H9 (cell line): ENCODE data around the gene VWA1. TPM values are rescaled to one million over a fixed set of nuclear protein-coding genes. Genes with fewer than 3 reads are reported as not detected.
"Not testable (repeated sequence)": the region's sequence is repeated elsewhere in the genome, so short reads cannot be mapped to it uniquely, and the experiment has no call there.

ENCODE experiments used
- DNase-seq: peaks from one replicate; pipeline ENCODE4 v3.0.0-alpha.2; 2017
- H2AFZ ChIP-seq: one replicate; pipeline ENCODE4 v1.6.1; 2013; ENCODE audit warnings: mild to moderate bottlenecking, low read length, control low read depth, moderate library complexity
- H2AK5ac ChIP-seq: 2 replicates; pipeline ENCODE4 v1.6.1; 2013; ENCODE audit warnings: low read length, control low read depth, mixed read lengths; ENCODE audit not compliant: insufficient read length
- H2BK120ac ChIP-seq: one replicate; pipeline ENCODE4 v1.6.1; 2013; ENCODE audit warnings: low read depth, mild to moderate bottlenecking, low read length, control low read depth, inconsistent platforms; ENCODE audit not compliant: poor library complexity, severe bottlenecking
- H2BK12ac ChIP-seq: 2 replicates; pipeline ENCODE4 v1.6.1; 2013; ENCODE audit warnings: low read length, control low read depth, mixed read lengths, low read depth; ENCODE audit not compliant: insufficient read length
- H2BK15ac ChIP-seq: 2 replicates; pipeline ENCODE4 v1.6.1; 2013; ENCODE audit warnings: low read depth, low read length, control low read depth
- H2BK20ac ChIP-seq: one replicate; pipeline ENCODE4 v1.6.1; 2013; ENCODE audit warnings: low read depth, mild to moderate bottlenecking, low read length, control low read depth, inconsistent platforms; ENCODE audit not compliant: poor library complexity, severe bottlenecking
- H2BK5ac ChIP-seq: 2 replicates; pipeline ENCODE4 v1.6.1; 2013; ENCODE audit warnings: low read length, control low read depth, mixed read lengths; ENCODE audit not compliant: insufficient read length
- H3K14ac ChIP-seq: 2 replicates; pipeline ENCODE4 v1.6.1; 2013; ENCODE audit warnings: low read length, control low read depth; ENCODE audit not compliant: insufficient read depth
- H3K18ac ChIP-seq: 2 replicates; pipeline ENCODE4 v1.6.1; 2013; ENCODE audit warnings: low read depth, mild to moderate bottlenecking, mixed read lengths, low read length, control low read depth; ENCODE audit not compliant: insufficient read length
- H3K23ac ChIP-seq: 2 replicates; pipeline ENCODE4 v1.6.1; 2013; ENCODE audit warnings: low read length, control low read depth, mixed read lengths, low read depth; ENCODE audit not compliant: insufficient read length
- H3K23me2 ChIP-seq: 2 replicates; pipeline ENCODE4 v1.6.1; 2013; ENCODE audit warnings: low read depth, mild to moderate bottlenecking, mixed read lengths, low read length, control low read depth; ENCODE audit not compliant: insufficient read length, poor library complexity, severe bottlenecking
- H3K27ac ChIP-seq: 2 replicates; pipeline ENCODE4 v1.5.1; 2013; ENCODE audit warnings: low read length, control low read depth, mixed read lengths, low read depth; ENCODE audit not compliant: insufficient read length
- H3K27me3 ChIP-seq: 2 replicates; pipeline ENCODE4 v1.6.1; 2013; ENCODE audit warnings: low read length, control low read depth, inconsistent platforms; ENCODE audit not compliant: insufficient read depth
- H3K4ac ChIP-seq: 2 replicates; pipeline ENCODE4 v1.6.1; 2013; ENCODE audit warnings: low read depth, mild to moderate bottlenecking, control low read depth, inconsistent platforms, low read length, moderate library complexity
- H3K4me1 ChIP-seq: 2 replicates; pipeline ENCODE4 v1.6.1; 2013; ENCODE audit warnings: low read length, control low read depth, inconsistent platforms; ENCODE audit not compliant: insufficient read depth
- H3K4me2 ChIP-seq: 2 replicates; pipeline ENCODE4 v1.6.1; 2013; ENCODE audit warnings: low read length, control low read depth, mixed read lengths; ENCODE audit not compliant: insufficient read length, insufficient read depth
- H3K56ac ChIP-seq: 2 replicates; pipeline ENCODE4 v1.6.1; 2013; ENCODE audit warnings: low read depth, mild to moderate bottlenecking, mixed read lengths, low read length, control low read depth; ENCODE audit not compliant: insufficient read length
- H3K79me1 ChIP-seq: 2 replicates; pipeline ENCODE4 v1.6.1; 2013; ENCODE audit warnings: low read depth, mild to moderate bottlenecking, moderate library complexity, low read length, control low read depth, inconsistent platforms; ENCODE audit not compliant: insufficient read depth, poor library complexity, severe bottlenecking
- H3K79me2 ChIP-seq: 2 replicates; pipeline ENCODE4 v1.6.1; 2013; ENCODE audit warnings: low read length, control low read depth, inconsistent platforms; ENCODE audit not compliant: insufficient read depth
- H3K9ac ChIP-seq: 2 replicates; pipeline ENCODE4 v1.6.1; 2013; ENCODE audit warnings: low read length, control low read depth, mixed read lengths; ENCODE audit not compliant: insufficient read length; ENCODE audit errors: extremely low read depth
- H3K9me3 ChIP-seq: one replicate; pipeline ENCODE4 v1.6.1; 2013; ENCODE audit warnings: low read depth, low read length, inconsistent platforms; ENCODE audit not compliant: control insufficient read depth
- H3T11ph ChIP-seq: one replicate; pipeline ENCODE4 v1.6.1; 2013; ENCODE audit warnings: mild to moderate bottlenecking, low read length, control low read depth, inconsistent platforms
- H4K20me1 ChIP-seq: one replicate; pipeline ENCODE4 v1.6.1; 2013; ENCODE audit not compliant: control insufficient read depth, insufficient read length, insufficient read depth
- H4K5ac ChIP-seq: 2 replicates; pipeline ENCODE4 v1.6.1; 2013; ENCODE audit warnings: low read depth, mild to moderate bottlenecking, mixed read lengths, low read length, control low read depth; ENCODE audit not compliant: insufficient read length
- H4K8ac ChIP-seq: replicated peaks from 2 replicates; pipeline ENCODE4 v1.6.1; 2013; ENCODE audit warnings: low read length, control low read depth, mixed read lengths, low read depth; ENCODE audit not compliant: insufficient read length
- H4K91ac ChIP-seq: 2 replicates; pipeline ENCODE4 v1.6.1; 2013; ENCODE audit warnings: low read depth, mild to moderate bottlenecking, moderate library complexity, mixed read lengths, low read length, control low read depth; ENCODE audit not compliant: insufficient read length
- H3K27ac Mint-ChIP-seq, 3 experiments: 2 replicates in 2 of 3; 3 replicates in 1 of 3; pipeline ENCODE4 v1.8.0; 2020 to 2021; ENCODE audit warnings: mixed read lengths in 3 of 3, mild to moderate bottlenecking in 1 of 3, moderate library complexity in 1 of 3
- H3K27me3 Mint-ChIP-seq: 2 replicates; pipeline ENCODE4 v1.8.0; 2021; ENCODE audit warnings: low read depth, mild to moderate bottlenecking, moderate library complexity, mixed read lengths
- H3K36me3 Mint-ChIP-seq, 3 experiments: 2 replicates in 2 of 3; 3 replicates in 1 of 3; pipeline ENCODE4 v1.8.0; 2020 to 2021; ENCODE audit warnings: low read depth in 3 of 3, mixed read lengths in 3 of 3; ENCODE audit not compliant: insufficient read depth in 1 of 3
- H3K4me1 Mint-ChIP-seq, 2 experiments: 2 replicates each; pipeline ENCODE4 v1.8.0; 2020; ENCODE audit warnings: mixed read lengths in 2 of 2
- H3K4me3 Mint-ChIP-seq, 2 experiments: 2 replicates in 1 of 2; 3 replicates in 1 of 2; pipeline ENCODE4 v1.8.0; 2020 to 2021; ENCODE audit warnings: mild to moderate bottlenecking in 2 of 2, mixed read lengths in 2 of 2, moderate library complexity in 1 of 2
- H3K9me3 Mint-ChIP-seq, 2 experiments: 2 replicates in 1 of 2; 3 replicates in 1 of 2; pipeline ENCODE4 v1.8.0; 2020; ENCODE audit warnings: mild to moderate bottlenecking in 2 of 2, mixed read lengths in 2 of 2, moderate library complexity in 1 of 2
- WGBS: extraction: QIAGEN DNeasy Blood & Tissue Kit; methylation state at CpG from one replicate; pipeline ENCODE4 v1.1.7; 2013; ENCODE audit warnings: missing lambda C conversion rate, low lambda C conversion rate, mixed read lengths; ENCODE audit not compliant: insufficient read length; ENCODE audit errors: extremely low coverage; 5-methylcytosine and 5-hydroxymethylcytosine counted together
- total RNA-seq: library from RNA; stranded (reverse); gene quantifications from 2 replicates; pipeline ENCODE4 v1.2.1, GENCODE V29; 2021

The VWA1 gene
- total RNA-seq, 1 experiment from 2014 or later: 57.1 TPM

DNA sequence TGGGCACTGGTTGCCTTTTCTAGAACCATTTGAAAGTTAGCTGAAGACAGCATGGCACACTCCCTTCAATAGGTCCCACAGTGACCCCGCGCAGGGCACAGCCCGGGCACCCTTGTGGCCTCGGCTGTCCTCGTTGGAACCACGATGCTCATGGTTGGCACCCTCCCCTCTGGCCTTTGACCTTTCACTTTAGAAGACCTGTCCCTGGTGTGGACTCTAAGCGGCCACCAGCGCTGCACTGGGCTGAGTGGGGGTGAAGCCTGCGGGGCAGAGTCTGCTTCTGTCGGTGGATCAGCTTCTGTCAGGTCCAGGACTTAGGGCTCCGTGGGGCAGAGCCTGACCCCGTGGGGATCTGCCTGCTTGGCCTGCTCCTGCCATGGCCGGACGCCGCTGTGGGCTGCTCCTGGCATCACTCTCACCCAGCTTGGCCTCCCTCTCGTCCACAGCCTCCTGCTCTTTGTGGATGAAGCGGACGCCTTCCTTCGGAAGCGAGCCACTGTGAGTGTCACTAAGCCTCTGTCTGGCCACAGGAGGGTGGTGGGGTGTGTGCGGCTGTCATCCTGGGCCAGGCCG is 21.3 kb downstream of the VWA1 start:
- H2BK120ac ChIP-seq, H2BK12ac ChIP-seq, H3K4me2 ChIP-seq, H4K5ac ChIP-seq, H3K23ac ChIP-seq, H3K27me3 ChIP-seq, H3T11ph ChIP-seq, H3K56ac ChIP-seq, H3K27ac ChIP-seq, DNase-seq, H3K27ac Mint-ChIP-seq, H2AK5ac ChIP-seq, H4K8ac ChIP-seq, H3K4me1 ChIP-seq, H3K4me1 Mint-ChIP-seq, H2BK5ac ChIP-seq, H3K4me3 Mint-ChIP-seq, H3K27me3 Mint-ChIP-seq, H3K18ac ChIP-seq, H3K79me2 ChIP-seq, H3K9me3 ChIP-seq, H3K9ac ChIP-seq, H2BK15ac ChIP-seq, H3K9me3 Mint-ChIP-seq, H3K14ac ChIP-seq, H2AFZ ChIP-seq, H3K79me1 ChIP-seq, H3K36me3 Mint-ChIP-seq, H4K20me1 ChIP-seq, H4K91ac ChIP-seq, H3K4ac ChIP-seq, H2BK20ac ChIP-seq, H3K23me2 ChIP-seq: not testable (repeated sequence)
- no CpG with 5 or more reads among the region's 22 CpGs for WGBS

DNA sequence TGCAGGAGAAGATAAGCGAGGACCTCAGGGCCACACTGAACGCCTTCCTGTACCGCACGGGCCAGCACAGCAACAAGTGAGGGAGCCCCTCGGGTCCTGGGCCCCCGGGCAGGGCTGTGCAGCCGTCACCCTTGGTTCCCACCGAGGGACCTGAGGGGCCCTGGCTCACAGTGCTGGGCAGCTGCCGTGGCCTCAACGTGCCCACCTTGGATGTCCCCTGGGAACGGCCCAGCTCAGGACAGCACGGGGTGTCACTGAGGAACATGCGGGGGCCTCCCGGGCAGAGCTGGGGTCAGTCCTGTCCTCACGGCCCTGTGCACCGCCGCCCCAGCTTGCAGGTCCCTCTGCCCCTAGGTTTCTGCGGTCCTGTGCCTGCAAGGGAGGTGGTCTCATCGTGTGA is 23.7 kb downstream of the VWA1 start:
- H3T11ph ChIP-seq, H3K23me2 ChIP-seq, H3K14ac ChIP-seq, H2AFZ ChIP-seq, H3K4me2 ChIP-seq, H3K23ac ChIP-seq, H3K27me3 Mint-ChIP-seq, H4K20me1 ChIP-seq, H3K18ac ChIP-seq, H3K4me3 Mint-ChIP-seq, DNase-seq, H2BK12ac ChIP-seq, H3K36me3 Mint-ChIP-seq, H3K27ac ChIP-seq, H4K8ac ChIP-seq, H2BK15ac ChIP-seq, H3K56ac ChIP-seq, H2AK5ac ChIP-seq, H4K91ac ChIP-seq, H2BK120ac ChIP-seq, H3K4ac ChIP-seq, H3K9ac ChIP-seq, H3K27me3 ChIP-seq, H3K27ac Mint-ChIP-seq, H3K4me1 ChIP-seq, H2BK20ac ChIP-seq, H3K79me1 ChIP-seq, H3K9me3 ChIP-seq, H3K9me3 Mint-ChIP-seq, H2BK5ac ChIP-seq, H4K5ac ChIP-seq, H3K4me1 Mint-ChIP-seq, H3K79me2 ChIP-seq: not testable (repeated sequence)
- WGBS: no CpG with 5 or more reads among the region's 19 CpGs
